ENCODE results near the gene SIRT1.

GRCh38 chr10:67955614-67956013, 71.2 kb downstream of the SIRT1 start:
- no peak for TF ChIP-seq POLR2A (IDR thresholded peaks at IDR 0.05)
- TF ChIP-seq, protein P1, sequence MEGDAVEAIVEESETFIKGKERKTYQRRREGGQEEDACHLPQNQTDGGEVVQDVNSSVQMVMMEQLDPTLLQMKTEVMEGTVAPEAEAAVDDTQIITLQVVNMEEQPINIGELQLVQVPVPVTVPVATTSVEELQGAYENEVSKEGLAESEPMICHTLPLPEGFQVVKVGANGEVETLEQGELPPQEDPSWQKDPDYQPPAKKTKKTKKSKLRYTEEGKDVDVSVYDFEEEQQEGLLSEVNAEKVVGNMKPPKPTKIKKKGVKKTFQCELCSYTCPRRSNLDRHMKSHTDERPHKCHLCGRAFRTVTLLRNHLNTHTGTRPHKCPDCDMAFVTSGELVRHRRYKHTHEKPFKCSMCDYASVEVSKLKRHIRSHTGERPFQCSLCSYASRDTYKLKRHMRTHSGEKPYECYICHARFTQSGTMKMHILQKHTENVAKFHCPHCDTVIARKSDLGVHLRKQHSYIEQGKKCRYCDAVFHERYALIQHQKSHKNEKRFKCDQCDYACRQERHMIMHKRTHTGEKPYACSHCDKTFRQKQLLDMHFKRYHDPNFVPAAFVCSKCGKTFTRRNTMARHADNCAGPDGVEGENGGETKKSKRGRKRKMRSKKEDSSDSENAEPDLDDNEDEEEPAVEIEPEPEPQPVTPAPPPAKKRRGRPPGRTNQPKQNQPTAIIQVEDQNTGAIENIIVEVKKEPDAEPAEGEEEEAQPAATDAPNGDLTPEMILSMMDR (IDR thresholded peaks at IDR 0.05 in 4 of 5, conservative IDR thresholded peaks at IDR 0.05 in 1 of 5) = no peak

Data from gastrocnemius medialis (tissue), 4 donors.